GM12872 (cell line): ENCODE measurements around the gene EMC6.

Source experiments
- TF ChIP-seq, protein P1 (sequence below): IDR thresholded peaks from 3 replicates; pipeline ENCODE4 v1.5.1; 2011; ENCODE audit warnings: low read depth, mild to moderate bottlenecking, low read length, moderate library complexity; ENCODE audit not compliant: insufficient read depth

Gene EMC6

GRCh38 chr17:3675886-3676285, 7.3 kb downstream of the EMC6 start:
- TF ChIP-seq, protein P1, sequence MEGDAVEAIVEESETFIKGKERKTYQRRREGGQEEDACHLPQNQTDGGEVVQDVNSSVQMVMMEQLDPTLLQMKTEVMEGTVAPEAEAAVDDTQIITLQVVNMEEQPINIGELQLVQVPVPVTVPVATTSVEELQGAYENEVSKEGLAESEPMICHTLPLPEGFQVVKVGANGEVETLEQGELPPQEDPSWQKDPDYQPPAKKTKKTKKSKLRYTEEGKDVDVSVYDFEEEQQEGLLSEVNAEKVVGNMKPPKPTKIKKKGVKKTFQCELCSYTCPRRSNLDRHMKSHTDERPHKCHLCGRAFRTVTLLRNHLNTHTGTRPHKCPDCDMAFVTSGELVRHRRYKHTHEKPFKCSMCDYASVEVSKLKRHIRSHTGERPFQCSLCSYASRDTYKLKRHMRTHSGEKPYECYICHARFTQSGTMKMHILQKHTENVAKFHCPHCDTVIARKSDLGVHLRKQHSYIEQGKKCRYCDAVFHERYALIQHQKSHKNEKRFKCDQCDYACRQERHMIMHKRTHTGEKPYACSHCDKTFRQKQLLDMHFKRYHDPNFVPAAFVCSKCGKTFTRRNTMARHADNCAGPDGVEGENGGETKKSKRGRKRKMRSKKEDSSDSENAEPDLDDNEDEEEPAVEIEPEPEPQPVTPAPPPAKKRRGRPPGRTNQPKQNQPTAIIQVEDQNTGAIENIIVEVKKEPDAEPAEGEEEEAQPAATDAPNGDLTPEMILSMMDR: no peak

DNA sequence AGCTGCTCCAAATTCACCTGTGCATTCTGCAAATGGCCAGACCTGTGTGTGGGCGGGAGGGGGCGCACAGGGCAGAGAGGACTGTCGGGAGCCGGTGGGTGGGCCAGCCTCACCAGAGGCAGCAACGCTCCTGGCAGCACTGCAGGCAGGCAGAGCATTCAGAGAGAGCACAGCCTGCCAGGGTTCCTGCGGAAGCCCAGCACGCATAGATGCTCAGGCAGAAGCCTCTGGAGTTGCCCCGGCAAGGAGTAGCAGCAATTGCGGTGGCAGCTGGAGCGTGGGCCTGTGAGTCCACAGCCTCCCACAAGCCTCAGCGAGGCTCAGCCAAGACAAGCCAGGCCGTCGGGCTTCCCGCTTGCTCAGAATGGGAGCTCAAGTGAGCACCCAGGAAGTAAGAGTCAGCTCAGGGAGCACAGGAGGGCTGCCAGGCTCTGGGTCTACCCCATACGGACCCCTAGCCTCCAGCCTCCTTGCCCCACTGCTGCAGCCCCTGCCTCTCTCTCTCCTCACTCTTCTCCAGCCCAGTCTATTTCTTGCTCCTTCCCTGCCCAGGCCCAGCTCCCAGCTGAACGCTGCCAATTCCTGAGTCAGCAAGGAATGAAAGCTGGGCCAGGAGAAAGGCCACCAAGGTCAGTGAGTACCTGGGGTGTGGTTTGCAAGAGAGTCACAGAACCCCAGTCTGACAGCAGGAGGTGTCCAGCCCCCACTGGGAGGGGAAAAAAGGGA, 9.6 kb downstream of the EMC6 start:
- TF ChIP-seq, protein P1: no peak

DNA sequence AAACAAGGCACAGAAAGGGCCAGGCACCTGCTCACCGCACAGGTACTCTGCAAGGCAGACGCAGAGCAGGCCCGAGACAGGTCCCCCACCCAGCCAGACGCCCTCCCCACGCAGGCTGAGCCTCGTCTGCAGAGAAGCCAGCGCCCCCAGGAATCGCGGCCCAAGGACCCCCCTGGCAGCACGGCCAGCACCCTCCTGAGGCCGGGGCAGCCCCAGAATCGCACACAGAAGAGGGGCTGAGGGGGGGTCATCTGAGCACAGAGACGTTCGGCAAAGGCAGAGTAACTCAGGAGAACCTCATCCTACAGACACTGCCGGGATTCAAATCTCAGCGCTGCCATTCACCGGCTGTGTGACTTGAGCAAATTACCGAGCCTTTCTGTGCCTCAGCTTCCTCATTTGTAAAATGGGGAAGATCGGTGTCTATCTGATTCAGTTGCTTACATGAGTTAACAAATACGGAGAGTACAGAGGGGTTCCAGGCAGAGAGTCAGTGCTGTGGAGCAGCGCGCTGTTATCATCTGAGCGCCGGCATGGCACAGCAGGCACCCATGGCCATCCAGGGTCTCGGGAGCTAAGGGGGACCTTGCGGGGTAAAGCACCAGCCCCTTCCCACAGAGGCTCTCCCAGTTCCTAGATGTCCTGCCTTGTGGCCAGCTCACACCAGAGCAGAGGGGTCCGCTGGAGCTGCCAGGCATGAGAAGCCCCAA, 10.4 kb downstream of the EMC6 start:
- TF ChIP-seq, protein P1: no peak

DNA sequence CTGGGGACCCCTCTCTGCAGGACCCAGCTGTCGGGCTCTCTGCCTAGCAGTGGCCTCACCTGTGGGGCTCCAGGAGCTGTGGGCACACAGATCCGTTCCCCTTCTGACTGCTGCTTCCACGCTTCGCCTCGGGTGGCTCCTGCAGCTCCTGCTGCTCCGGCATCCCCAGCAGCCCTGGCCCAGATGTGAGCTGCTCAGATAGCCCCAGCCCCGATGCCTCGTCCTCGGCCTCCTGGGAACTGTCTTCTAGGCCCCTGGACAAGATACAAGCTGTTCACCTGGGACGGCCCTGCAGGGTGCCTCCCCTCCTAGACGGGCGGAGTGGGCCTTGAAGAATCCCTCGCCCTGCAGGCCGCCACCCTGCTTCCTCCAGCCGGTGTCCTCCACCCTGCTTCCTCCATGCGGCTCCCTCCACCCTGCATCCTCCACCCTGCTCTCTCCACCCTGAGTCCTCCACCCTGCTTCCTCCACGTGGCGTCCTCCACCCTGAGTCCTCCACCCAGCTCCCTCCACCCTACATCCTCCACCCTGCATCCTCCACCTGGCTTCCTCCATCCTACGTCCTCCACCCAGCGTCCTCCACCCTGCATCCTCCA, 11.0 kb downstream of the EMC6 start:
- TF ChIP-seq, protein P1: no peak

GRCh38 chr17:3681057-3681456, 12.4 kb downstream of the EMC6 start:
- TF ChIP-seq, protein P1: no peak

DNA sequence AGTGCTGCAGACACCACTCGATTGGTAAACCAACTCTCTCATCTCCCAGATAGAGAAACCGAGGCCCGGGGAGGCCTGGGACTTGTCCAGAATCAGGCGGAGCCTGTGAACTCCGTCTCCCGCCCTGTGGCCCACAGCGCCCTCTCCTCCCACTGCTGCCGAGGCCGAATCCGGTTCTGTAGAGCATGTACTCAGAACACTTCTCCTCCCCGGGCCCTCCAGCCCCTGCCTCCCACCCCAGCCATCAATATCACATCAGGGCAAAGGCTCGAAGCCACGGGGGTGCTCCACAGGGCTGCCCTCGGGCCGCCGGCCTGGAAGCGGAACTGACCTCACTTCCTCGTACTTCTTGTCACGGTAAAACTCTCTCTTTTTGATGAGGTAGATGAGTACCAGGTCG, 13.0 kb downstream of the EMC6 start:
- TF ChIP-seq, protein P1: no peak

- TF ChIP-seq, protein P1: no peak
These were observed 13.4 kb downstream of the EMC6 start for GRCh38 chr17:3682033-3682432.
